Measurements from ENCODE around the gene STEAP4.
"Not testable (repeated sequence)": the region's sequence is repeated elsewhere in the genome, so short reads cannot be mapped to it uniquely, and the experiment has no call there.

The STEAP4 gene

DNA sequence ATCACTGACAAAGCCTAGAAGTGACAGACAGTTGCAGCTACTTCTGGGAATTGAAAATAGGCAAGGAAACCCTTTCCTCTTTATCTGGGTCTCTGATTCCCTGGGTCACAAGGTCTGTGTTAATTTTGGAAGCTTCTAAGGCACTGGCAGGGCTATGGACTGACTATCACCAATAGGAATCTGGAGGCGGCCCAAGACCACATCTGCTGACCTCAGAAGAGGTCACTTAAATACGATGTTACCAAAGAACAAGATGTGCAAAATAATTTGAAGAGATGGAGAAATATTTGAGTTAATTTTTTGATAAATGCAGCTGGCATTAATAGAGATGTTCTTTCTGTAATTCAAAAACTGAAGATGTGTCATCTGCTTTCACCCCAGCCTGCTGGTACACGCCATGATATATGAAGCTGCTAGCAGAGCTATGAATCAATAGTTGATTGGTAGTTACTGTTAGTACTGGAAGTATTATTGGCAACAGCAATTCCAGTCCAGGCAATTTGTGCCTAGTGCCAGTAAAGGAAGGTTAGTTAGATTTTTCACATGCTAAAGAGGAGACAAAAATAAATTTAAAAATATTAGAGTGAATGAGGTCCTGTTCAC, 5.5 kb upstream of the STEAP4 start:
- DNase-seq = no peak

DNA sequence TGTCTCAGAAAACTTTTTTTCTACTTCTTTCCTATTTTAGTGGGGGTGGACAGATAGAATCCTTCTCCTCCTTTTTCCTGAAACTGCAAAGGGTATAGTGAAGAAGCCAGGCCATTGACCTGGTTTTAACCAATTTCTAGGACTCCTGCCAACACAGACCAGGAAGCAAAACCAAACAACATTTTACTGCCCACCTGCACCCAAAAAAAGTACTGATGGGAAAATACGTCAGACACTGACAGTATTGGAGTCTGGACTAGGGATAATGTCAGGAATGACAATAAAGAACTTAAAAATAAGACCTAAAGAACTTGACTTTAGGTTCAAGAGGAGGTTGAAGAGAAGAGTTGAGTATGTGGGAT, 5.0 kb upstream of the STEAP4 start:
- no peak for DNase-seq

DNA sequence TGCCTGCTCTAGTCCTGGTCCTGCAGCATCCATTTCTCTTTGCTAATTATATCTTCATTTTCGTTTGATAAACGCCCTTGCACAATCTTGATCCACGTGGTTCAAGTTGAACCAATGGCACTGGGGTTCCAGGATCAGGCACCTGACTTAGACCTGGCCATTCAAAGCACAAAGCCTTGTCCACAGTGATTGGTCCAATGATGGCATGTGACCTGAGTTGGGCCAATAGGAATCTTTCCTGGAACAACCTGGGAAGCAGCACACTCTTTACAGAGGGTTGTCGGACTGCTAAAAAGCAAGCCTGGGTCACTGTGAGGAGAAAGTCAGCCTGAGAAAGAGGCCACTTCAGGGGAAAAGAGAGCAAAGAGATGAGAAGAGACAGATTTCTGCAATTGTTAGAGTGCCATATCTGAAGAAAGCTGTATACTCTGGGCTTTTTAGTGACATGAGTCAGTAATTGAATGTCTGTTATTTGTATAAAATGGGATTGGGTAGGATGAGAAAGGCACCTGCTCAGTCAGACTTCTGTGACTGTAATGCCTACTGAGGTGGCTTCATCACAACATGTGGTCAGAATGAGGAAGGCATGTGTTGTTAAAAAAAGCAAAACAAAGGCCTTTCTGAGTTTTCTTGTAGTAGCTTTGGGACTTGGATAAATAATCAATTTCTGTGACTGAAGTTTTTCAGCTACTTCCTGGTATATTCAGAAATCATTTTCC, 4.4 kb upstream of the STEAP4 start:
- DNase-seq = no peak

DNA sequence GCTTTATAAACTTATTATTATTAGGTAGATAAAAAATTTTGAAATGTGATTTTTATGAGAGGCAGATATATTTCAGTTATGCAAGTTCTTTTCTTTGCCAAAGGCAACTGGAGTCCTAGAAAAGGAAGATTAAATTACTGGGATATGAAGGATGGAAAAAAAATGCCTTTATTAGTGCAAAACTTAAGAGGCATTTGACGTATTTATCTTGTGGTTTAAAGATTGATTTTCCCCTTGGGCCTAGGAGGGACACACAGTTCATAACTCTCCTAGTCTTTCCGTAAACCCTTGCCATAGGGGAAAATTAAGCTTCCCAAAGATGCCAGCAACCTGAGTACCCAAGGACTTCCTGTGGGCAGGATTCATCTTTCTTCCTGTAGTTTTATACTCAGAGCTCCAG, 3.1 kb upstream of the STEAP4 start:
- no peak for DNase-seq

DNA sequence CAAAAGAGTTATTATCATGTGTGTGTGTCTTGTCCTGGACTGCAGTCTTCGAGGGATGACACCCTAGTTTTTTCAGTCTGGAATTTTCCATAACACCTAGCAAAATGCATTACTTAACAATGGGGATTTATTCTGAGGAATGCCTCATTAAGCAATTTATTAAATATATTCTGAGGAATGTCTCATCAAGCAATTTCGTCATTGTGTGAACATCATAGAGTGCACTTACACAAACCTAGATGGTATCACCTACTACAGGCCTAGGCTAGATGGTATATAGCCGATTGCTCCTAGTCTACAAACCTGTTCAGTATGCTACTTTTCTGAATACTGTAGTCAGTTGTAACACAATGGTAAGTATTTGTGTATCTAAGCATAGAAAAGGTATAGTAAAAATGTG, 1.1 kb upstream of the STEAP4 start:
- no peak for DNase-seq

DNA sequence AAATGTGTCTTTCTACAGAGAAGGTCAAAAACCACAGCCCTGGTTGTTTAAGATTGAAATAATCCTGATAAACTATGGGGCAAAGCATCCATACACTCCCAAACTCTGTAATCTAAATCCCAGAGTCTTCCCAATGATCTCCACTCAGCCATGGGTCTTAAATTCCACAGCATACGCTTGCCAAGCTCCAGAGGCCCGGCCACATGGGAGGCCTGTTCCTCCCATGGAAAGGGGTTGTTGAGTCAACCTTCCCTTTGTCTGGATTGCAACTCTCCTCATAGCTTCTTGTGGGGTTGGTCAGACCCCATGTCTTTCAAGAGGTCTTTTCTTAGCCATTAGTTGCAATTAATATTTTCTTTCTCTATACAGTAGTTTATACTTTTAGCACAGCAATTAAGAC, 718 bp upstream of the STEAP4 start:
- no peak for DNase-seq

DNA sequence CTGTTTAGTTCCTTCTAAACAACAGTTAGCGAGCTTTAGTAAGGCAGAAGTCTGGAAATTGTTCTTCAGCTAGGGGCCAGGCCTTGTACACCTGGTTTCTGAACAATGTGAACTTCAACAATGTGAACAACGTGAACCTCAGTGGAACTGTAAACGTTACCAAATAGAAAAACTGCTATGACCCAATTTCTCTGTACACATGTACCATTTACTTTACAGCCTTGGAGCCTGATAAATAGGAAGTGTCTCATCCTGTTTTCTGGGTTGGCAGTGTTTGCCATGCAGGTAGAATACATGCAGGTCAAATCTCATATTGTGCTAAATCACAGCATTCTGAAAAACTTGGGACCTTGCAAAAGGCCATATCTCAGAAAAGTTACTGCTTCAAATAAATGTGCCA, 1.6 kb downstream of the STEAP4 start:
- no peak for DNase-seq

DNA sequence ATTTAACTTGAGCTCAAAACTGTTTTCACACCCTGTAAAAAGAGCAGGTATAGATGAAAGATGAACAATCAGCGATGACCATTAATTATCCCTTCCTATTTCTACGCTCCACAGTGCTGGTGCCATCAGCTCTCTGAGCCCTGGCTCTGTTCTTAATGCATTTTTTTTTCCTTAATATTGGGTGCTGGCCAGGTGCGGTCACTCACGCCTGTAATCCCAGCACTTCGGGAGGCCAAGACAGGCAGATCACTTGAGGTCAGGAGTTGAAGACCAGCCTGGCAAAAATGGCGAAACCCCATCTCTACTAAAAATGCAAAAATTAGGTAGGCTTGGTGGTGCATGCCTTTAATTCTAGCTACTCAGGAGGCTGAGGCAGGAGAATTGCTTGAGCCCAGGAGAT, 4.2 kb downstream of the STEAP4 start:
- DNase-seq = no peak

DNA sequence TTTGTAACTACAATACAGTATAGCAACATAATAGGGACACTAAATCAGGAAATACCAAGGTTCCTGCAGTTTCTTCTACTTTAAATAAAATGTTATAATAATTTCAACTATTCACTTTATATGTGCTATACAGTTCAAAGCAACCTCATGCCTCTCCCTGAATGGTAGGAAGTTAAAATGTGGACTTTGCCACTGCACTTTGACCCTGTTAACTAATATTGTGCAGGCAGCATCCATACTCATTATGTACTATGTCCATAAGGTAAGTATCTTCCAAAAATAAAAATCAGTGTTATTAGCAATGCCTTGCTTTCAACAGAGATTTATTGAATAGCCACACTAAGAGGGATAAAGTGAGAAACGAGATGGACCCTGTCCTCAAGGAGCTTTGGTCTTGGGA, 4.8 kb downstream of the STEAP4 start:
- no peak for DNase-seq

DNA sequence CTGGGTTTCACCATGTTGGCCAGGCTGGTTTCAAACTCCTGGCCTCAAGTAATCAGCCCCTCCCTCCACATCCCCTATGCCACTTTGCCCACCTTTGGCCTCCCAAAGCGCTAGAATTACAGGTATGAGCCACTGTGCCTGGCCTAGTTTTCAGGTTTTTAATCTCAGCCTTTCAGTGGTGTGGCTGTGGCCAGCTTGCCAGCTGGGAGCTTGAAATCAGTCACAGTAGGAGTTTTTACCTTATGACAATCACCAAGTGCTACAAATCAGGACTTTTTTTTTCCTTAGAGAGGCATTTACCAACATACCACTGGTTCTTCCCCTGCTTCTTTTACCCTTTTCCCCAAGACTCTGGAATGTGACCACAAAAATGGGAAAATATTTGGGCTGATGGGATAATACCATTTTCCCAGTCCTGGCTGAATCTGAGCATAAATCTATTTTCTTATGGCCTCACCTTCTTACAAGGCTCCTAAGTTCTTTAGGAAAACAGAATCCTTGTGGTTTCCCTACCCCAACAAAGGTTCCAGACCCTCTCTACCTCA, 6.2 kb downstream of the STEAP4 start:
- no peak for DNase-seq

DNA sequence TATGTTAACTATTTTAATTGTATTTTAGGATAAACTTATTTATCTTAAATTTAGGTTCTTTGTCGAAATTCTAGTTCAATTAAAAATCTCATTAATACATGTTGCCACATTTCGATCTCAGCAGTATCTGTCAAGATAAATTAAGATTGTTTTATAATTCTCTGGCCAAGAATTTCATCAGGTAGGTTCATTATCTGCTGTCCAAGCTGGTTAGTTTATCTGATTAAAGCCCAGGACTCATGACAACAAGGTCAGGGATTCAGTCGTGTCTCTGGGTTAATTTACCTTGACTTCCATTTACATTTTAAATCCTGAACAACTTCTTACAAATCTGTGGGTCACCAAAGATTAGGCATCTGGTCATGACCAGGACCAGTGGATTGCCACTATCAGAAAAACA, 7.6 kb downstream of the STEAP4 start:
- DNase-seq = no peak

DNA sequence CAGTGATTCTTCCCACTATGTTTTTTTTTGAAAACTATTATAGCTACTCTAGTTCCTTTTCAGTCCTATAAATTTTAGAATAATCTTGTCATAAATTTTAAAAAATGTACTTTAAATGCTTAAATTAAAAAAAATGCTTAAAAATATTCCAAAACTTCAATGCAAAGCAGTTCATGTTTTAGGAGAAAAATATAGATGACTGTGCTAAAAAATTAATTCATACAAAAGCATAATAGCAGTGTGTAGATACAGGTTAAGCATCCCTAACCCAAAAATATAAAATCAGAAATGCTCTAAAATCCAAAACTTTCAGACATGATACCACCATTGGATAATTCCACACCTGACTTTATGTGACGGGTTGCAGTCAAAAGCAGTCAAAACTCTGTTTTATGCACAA, 12.8 kb downstream of the STEAP4 start:
- no peak for DNase-seq

DNA sequence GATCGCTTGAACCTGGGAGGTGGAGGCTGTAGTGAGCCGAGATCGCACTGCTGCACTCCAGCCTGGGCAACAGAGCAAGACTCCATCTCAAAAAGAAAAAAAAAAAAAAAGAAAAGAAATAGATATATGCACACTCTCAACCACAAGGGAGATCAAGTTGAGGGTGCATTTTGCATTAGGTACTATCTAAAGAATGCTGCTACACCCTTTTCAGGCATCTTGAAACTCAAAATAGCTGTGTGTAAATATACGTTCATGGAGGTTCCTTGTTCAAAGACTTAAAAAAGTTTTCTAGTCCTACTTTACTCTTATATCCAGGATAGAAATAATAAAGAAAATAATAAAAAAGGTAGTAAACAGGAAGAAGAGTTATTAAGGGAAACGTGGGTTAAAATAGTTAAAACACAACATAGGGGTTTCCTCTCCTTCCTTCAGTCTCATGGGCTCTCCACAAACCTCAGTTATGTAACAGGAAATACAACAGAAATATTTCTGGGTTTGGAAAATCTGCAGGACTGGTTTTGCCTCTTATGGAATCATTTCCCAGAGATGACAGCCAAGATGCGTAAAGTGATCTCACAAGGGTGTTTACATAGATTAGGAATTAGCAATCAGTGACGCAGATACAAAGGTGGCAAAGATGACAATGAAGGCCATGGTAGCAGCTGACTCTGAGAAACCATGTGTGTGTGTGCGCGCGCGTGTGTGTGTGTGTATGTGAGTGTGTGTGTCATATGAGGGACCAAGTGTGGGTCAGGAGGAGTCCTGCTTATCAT, 15.1 kb downstream of the STEAP4 start:
- no peak for DNase-seq

DNA sequence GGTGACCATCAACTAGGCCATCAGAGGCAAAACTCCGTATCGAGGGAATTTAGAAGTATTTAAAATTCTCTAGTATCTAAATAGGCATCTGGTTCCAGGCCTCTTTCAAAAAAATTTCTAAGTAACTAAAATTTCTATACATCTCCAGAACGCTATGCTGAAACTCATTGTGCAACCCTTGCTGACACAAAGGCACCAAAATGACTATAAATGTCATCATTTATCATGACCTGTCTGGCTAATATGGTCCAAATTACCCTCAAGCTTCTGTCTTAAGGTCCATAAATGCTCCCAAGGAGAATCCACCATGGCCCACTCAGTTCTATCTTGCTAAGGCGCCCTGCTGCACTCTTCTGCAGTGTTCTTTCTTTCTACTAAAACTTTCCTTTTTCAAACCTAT, 16.2 kb downstream of the STEAP4 start:
- no peak for DNase-seq

DNA sequence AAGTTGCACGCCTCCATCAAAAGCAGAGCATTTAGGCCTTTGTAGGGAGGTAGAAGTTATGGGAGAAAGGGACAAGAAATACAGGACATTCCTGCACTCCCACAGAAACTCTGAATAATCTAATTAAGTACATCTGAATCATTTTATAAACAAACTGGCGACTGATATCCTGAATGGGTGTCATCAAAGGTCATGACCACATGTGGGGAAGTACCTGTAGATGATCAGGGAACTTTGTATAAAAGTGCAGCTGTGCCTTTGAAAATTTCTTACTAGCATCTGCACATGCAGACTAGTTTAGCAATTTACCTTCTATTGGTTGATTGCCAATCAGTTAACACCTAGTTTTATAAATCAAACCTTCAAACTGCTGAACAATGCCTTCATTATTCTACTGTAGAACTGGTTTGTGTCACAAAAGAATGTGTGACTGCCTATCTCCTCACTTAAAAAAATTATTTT, 17.1 kb downstream of the STEAP4 start:
- no peak for DNase-seq

DNA sequence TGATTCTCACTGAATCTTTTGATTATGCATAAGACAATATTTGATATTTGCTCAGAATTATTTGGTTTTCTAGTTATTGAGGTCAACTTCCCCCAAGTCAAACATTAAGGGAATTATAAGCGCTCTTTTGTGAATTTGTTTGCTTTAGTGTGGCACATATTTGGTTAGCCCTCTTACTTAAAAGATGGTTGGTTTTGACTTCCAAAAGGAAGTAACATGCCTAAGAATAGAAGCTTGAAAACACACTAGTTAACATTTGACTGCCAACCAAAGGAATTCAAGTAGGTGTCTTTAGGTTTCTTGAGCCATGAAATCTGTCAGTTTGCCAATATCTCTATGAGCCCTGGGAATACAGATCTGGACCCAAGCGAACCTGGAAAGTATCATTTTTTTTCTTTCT, 24.9 kb downstream of the STEAP4 start:
- no peak for DNase-seq

DNA sequence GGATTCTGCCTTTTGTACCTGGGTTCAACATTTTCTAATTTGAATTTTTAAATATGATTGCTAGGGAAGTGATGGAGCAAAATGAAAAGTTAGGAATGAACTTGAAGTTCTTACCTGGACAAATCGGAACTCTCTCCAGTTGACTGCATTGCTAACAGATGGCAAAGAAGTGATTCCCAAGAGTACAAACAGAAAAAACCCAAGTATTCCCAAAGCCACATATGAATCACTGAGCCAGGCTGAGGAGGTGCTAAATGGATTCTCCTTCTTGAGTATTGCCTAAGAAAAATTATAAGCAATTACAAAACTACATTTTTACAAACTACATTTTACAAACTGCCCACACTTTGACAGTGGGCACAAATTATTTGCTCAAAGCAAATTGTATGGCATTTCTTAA, 25.9 kb downstream of the STEAP4 start:
- DNase-seq = no peak

DNA sequence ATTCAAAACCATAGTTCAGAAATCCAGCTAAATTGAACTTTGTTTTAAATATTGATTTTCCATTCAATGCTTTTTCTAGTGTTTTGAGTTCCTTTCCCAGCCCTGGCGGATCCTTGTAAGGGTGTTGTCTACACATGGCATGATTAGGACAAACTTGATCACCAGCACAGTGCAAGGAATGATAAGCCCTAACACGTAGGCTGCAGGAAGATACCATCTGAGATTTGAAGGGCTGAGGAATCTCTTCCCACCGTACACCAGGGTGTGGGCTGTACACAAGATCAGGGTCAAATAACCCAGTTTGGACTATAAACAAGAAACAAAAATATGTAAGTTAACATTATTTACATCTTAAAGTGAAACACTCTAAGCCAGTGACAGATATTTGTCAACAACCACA, 27.4 kb downstream of the STEAP4 start:
- DNase-seq = no peak

DNA sequence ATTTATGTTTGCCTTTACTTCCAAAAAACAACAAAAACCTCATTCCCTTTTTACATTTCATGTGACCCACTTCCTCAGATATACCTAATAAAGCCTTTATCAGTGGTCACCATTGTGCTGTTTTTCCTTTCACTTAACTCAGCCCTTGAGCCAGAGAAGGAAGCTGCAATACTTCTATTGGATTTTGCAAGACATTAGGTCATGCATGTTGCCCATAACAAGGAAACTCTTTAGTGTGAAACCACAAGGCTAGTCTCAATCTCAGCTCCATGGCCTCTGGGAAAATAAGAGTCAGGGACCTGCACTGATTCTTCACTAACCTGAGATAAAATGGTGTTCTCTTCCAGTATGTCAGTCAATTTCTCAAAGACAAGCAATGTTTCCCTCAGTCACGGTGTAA, 27.8 kb downstream of the STEAP4 start:
- peak; percentile 54 for DNase-seq

DNA sequence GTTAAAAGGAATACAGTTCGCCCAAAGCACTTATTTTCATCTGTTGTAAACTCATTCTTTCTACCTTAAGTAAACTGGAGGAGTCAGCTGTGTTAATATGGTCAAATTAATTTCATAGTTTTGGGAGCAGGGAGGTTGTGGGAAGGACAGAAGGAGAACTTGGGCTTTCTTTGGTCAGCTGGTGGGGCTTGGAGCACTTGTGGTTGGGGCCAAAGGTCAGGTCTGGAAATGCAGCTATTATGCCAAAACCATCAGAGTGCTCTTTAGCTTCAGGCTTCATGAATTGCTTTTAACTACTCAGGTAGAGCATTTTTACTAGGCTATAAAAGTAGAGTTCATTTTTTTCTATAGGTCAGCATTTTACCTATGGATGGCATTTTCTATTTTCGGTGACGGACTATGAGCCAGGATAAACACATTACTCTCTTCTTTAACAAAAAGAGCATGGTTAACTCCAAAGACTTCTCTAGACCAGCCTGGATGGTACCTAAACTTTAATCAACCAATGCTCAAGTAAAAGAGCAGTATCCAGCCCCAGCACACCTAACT, 30.0 kb downstream of the STEAP4 start:
- no peak for DNase-seq

DNA sequence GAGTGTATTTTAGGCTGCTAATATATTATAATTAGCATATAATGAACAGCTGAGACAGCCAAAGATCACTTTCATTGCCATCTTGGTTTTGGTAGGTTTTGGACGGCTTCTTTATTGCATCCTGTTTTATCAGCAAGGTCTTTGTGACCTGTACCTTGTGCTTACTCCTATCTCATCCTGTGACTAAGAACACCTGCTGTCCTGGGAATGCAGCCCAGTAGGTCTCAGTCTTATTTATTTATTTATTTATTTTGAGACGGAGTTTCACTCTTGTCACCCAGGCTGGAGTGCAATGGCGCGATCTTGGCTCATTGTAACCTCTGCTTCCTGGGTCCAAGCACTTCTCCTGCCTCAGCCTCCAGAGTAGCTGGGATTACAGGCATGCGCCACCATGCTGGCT, 31.8 kb downstream of the STEAP4 start:
- not testable (repeated sequence) for DNase-seq

DNA sequence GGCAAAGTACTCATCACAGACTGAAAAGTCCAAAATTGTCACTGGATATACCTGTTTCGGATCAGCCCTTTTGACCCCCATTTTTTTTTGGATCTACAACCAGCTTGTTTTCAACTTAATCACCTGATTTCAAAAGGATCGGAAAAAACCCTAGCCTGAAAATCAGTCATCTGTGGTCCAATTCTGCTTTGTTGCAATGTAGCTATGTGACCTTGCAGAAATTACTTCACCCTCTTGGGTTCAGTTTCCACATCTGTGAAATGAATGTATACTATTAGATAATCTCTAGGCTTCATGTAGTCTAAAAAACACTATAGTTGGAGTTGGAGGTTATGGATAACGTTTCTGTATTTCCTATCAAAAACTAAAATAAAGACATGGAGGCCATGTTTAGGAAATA, 37.1 kb downstream of the STEAP4 start:
- no peak for DNase-seq

DNA sequence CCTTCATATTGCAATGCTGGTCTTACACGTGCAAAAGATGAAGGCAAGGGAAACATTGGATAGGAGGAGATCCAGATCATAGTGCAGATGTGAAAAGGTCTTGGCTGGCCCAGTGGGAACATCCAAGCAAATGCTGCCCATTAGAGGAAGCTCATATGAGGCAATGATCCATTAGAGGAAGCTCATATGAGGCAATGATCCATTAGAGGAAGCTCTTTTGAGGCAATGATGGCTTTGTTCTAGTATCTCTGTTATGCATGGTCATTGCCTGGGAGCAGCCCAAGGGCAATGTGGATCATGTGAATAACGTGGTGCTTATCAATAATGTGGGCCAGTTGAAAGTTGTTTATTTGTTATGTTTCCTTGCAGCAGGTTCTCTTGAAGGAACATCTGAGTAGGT, 37.8 kb downstream of the STEAP4 start:
- peak; percentile 52 for DNase-seq

DNA sequence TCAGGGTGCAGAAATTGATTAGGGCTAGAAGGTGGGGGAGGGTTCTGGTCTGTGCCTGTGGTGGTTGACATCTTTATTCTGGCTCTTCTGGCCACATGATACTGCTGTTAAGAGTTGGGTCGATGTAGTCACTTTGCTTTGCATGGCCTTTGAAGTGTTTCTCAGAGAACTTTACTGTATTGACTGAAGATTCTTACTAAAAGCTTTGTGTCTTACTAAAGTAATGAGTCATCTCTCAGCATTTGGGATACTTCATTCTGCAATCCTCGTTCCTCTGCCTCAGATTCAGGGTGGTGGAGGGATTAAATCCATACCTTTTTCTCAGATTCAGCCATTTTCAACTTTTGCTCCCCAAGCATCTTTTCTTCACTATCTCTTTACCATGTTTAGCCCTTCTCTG, 38.6 kb downstream of the STEAP4 start:
- DNase-seq = no peak
